SU-DHL-6 (cell line): ENCODE measurements around the gene EEFSEC.

Source experiments
- CTCF ChIP-seq: fragments of 200-600 bp; sonication (generic); IDR thresholded peaks from one replicate; pipeline ENCODE4 v1.5.1; 2017; ENCODE audit warnings: antibody characterized with exemption, mild to moderate bottlenecking, low read length, moderate library complexity; ENCODE audit not compliant: insufficient read depth, poor library complexity, severe bottlenecking
- EZH2phosphoT487 ChIP-seq: fragments of 200-600 bp; sonication (generic), shearing (Covaris generic); conservative IDR thresholded peaks from 2 replicates; pipeline ENCODE4 v1.6.1; 2018; ENCODE audit warnings: mild to moderate bottlenecking, antibody characterized with exemption, low read length, moderate library complexity, mixed read lengths

- TF ChIP-seq CTCF, result no peak
- no peak for TF ChIP-seq EZH2phosphoT487
These were observed 124.2 kb downstream of the EEFSEC start for GRCh38 chr3:128277378-128278069.
